Hematopoietic multipotent progenitor cell treated with erythropoietin and hydrocortisone succinate and interleukin-3 and kit ligand, for 6 days (in vitro differentiated cells): ENCODE data around the gene CBLN3.

Experiments
- DNase-seq: peaks from one replicate; pipeline ENCODE4 v3.0.0-alpha.2; 2015

CBLN3 gene

GRCh38 chr14:24422694-24423601, 6.5 kb downstream of the CBLN3 start:
- DNase-seq = no peak

DNA sequence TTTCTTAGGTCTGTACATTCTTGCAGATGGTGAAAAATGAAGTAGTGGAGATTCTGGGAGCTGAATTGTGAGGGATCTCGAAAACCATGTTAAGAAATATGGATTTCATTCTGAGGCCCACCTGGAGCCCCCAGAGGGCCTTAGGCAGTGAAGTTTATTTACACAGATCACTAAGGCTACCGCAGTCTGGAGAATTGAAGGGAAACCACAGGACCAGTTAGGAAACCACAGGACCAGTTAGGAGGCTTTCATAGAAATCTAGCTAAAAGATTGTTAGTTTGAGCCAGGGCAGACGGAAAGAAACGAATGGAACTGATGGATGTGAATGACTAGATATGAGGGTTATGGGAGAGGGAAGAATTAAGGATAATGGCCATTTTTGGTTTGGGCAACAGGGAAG, 7.2 kb downstream of the CBLN3 start:
- DNase-seq = peak; percentile 48

- DNase-seq = no peak
These were observed 11.0 kb downstream of the CBLN3 start for GRCh38 chr14:24418492-24418873.

DNA sequence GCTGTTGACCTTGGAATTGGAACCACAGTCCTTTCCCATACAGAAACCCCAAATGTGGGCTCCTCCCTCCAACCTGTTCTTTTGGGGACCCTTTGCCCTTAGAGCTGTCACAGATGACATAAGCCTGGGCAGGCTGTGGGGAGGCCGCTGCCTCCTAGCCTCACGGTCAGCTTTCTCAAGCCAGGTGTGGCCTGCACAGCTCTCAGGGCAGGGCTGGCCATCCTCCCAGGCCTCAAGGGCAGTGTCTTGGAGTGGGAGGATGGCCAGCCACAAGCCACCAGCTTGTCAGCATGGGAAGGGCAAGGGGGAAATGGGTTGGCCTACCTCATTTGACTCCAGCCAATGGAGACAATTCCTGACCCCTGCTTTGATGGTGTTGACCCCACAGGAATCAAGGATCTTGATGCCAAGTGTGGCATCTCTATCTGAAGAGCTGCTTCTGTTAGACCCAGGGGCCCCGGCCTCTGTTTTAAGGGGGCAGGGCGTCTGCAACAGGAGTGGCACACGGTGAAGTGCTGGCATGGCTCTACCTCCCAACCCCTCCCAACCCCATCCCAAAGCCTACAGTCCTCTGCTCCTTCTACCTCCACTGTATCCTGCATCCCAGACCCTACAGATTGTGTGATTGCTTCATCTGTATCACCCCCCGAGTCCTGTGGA, 11.5 kb downstream of the CBLN3 start:
- DNase-seq = no peak

GRCh38 chr14:24416932-24417619, 12.4 kb downstream of the CBLN3 start:
- no peak for DNase-seq

DNA sequence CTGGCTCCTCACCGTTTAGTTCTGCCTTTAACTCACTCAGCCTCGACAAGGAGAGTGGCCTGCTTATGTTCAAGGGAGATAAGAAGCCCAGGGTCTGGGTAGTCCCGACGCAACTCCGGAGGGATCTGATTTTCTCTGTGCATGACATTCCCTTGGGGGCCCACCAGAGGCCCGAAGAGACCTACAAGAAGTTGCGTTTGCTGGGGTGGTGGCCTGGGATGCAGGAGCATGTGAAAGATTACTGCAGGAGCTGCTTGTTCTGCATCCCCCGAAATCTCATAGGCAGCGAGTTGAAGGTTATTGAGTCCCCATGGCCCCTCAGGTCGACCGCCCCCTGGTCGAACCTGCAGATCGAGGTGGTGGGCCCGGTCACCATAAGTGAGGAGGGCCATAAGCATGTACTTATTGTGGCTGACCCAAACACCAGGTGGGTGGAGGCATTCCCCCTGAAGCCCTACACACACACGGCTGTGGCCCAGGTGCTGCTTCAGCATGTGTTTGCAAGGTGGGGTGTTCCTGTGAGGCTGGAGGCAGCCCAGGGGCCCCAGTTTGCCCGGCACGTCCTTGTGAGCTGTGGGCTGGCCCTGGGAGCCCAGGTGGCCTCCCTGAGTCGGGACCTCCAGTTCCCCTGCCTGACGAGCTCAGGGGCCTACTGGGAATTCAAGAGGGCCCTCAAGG, 13.1 kb downstream of the CBLN3 start:
- no peak for DNase-seq

DNA sequence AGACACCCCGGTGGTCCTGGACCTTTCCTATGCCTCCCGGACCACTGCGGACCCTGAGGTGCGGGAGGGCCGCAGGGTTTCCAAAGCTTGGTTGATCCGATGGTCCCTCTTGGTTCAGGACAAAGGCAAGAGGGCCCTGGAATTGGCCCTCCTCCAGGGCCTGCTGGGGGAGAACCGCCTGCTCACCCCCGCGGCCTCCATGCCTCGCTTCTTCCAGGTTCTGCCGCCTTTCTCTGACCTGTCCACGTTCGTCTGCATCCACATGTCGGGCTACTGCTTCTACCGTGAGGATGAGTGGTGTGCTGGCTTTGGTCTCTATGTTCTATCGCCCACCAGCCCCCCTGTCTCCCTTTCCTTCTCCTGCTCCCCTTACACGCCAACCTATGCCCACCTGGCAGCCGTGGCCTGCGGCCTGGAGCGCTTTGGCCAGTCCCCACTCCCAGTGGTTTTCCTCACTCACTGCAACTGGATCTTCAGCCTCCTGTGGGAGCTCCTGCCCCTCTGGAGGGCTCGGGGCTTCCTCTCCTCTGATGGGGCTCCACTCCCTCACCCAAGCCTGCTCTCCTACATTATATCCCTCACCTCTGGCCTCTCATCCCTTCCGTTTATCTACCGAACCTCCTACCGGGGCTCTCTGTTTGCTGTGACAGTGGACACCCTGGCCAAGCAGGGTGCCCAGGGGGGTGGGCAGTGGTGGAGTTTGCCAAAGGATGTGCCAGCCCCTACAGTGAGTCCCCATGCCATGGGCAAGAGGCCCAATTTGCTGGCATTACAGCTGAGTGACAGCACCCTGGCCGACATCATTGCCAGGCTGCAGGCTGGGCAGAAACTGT, 13.8 kb downstream of the CBLN3 start:
- no peak for DNase-seq

DNA sequence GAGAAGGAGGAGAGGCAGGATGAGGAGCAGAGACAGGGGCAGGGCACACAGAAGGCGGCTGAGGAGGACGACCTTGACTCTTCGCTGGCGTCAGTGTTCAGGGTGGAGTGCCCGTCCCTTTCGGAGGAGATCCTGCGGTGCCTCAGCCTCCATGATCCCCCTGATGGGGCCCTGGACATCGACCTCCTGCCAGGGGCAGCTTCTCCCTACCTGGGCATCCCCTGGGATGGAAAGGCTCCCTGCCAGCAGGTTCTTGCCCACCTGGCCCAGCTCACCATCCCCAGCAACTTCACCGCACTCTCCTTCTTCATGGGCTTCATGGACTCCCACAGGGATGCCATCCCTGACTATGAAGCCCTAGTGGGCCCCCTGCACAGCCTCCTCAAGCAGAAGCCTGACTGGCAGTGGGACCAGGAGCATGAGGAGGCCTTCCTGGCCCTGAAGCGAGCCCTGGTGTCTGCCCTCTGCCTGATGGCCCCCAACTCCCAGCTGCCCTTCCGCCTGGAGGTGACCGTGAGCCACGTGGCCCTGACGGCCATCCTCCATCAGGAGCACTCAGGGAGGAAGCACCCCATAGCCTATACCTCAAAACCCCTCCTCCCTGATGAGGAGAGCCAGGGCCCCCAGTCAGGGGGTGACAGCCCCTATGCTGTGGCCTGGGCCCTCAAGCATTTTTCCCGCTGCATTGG, 14.6 kb downstream of the CBLN3 start:
- DNase-seq = no peak

DNA sequence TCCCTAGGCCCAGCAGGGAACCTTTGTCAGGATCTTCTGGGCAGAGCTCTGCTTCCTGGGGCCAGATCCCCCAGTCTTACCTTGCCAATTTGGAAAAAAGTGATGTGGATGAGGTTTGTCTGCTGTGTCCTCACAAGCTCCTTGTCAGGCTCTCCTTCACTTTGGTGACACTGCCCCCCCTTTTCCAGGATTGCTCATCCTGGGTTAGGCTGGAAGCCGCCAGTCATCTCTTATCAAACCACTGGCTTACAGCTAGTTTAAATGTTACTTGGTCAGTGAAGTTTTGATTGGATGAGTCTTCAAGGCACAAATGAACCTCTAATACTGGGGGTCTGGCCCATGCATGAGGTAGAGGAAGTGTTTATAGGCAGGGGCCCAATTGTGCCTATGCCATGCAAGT, 15.4 kb downstream of the CBLN3 start:
- no peak for DNase-seq

DNA sequence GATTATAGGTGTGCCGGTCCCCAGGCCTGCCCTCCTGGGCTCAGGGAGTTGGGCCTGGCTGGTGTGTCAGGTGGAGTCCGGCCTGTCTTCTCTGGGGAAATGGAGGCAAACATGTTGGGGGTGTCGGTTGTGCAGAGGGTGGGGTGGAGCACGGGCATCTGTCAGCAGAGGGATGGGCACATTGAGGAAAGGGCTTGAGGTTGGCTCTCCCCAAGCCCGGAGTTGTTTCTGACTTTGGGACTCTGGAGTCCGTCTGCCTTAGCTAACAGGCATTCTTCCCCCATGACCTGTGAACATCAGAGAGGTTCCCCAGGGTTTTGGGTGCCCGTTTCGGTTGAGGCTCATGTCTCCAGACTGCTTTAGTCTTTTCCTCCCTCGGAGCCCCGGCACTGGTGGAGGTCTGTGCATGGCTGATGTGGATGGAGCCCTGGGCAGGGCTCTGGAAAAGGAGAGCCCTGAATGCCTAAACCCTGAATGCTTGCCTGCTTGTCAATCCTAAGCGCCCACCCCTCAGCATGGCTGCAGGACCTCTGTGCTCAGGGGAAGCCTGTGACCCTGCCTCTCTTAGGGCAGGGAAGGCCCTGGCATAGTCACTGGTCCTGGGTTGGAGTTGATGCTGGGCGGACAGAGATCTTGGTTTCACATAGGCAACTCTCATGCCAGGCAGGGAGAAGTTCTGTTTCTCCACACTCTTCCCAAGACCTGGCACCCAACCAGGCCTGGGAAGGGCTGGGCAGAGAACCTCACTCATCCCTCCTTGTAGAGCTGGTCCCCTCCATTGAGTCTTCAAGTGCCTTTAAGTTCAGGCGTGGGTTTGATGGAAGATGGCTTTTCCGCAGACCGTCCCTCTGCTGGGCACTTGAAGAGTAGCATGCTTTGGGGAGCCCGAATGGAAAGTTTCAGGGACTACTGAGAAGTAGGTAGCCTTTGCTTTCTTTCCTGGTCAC, 17.8 kb downstream of the CBLN3 start:
- peak; percentile 87 for DNase-seq

- no peak for DNase-seq
These were observed 19.5 kb downstream of the CBLN3 start for GRCh38 chr14:24409956-24410355.

GRCh38 chr14:24409192-24409591, 20.3 kb downstream of the CBLN3 start:
- DNase-seq = no peak

DNA sequence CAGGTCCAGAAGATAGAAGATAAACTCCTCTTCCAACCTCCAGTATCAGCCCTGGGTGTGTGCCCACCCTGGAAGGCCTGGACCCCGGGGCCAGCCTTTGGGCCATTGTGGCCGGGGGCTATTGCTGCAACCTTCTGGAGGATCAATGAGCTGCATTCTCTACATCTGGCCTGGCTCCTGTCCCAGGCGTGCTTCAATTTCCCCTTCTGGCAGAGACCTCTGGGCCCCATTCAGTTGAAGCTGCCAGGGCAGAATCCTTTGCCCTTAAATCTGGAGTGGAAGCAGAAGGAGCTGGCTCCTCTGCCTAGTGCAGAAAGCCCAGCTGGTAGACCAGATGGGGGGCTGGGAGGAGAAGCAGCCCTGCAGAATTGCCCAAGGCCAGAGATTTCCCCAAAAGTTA, 20.7 kb downstream of the CBLN3 start:
- no peak for DNase-seq

- no peak for DNase-seq
These were observed 21.7 kb downstream of the CBLN3 start for GRCh38 chr14:24407608-24408325.

- DNase-seq = no peak
These were observed 23.1 kb downstream of the CBLN3 start for GRCh38 chr14:24406416-24406815.

DNA sequence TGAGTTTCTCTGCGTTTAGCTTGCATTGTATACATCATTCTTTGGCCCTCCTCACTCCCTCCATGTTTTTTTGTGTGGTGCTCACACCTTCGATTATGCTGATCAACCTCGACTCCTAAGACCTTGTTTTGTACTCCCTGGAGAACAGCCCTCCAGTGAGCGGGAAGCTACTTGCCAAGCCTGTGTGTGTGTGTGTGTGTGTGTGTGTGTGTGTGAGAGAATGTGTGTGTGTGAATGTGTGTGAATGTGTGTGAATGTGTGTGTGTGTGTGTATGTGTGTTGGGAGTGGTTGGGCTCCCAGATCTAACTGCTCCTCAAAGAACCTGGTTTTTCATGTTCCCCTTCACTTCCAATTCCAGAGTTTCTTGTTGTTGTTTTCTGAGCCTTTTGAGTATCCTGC, 24.7 kb downstream of the CBLN3 start:
- DNase-seq = no peak

- DNase-seq = no peak
These were observed 26.0 kb downstream of the CBLN3 start for GRCh38 chr14:24403294-24403998.

DNA sequence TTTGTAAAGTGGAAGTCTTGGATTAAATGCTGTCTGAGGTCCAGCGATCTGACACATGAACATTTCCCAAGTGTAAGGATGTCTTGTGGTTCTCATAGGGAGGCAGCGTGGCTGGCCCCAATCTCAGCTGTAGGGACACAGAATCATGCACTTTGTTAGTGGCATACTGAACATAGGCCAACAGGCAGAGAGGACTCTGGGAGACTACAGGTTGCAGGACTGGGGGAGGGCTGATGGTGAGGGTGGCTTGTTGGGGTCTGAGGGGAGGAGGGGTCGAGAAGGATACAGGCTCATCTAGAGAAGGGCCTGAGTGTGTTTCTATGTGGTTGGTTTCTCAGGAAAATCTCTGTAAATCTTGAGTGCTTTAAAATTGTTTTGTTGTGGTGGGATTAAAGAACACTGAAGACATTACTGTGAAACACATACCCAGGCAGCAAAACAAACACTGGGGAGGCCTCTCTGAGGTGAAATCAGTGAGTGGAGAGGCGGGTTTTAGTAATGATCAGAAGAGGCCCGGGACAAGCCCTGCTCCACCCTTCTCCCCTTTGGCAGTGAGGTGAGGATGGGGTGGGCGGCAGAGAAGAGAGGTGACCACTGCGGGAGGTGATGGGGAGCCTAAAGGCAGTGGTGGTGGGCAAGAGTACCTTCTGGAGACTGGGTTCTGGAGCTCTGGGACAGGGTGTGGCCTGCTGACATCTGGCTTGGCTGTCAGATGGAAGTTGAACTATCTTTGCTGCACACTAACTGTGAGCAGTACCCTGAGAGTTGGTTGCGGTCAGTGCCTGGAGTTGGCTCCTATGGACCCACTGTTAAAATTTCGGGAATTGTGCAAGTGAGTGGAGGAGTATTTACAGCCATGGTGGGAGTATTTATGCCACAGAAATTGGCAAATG, 27.4 kb downstream of the CBLN3 start:
- no peak for DNase-seq
